Fibroblast of villous mesenchyme (primary cell): ENCODE measurements around the gene ZMYM5. TPM values are rescaled to one million over a fixed set of nuclear protein-coding genes. Genes with fewer than 3 reads are reported as not detected.
"Not testable (repeated sequence)": the region's sequence is repeated elsewhere in the genome, so short reads cannot be mapped to it uniquely, and the experiment has no call there.

Experiments
- DNase-seq: peaks from one replicate; pipeline ENCODE4 v3.0.0-alpha.2; 2010; ENCODE audit warnings: low read depth
- H3K4me3 ChIP-seq: 2 replicates; pipeline ENCODE4 v1.5.1; 2011; ENCODE audit warnings: low read depth, mild to moderate bottlenecking, low read length
- CTCF ChIP-seq: IDR thresholded peaks from 2 replicates; pipeline ENCODE4 v1.5.1; 2012; ENCODE audit warnings: low read depth, mild to moderate bottlenecking, low read length; ENCODE audit not compliant: insufficient read depth
- total RNA-seq: library from RNA; depleted of rRNA; stranded (reverse); fragments of >200 nt; gene quantifications from 2 replicates; pipeline ENCODE4 v1.2.3, GENCODE V29; 2012

The ZMYM5 gene
- total RNA-seq: 13.5 and 24.2 TPM in 2 replicates

- TF ChIP-seq CTCF: no peak
- H3K4me3 ChIP-seq: peak within 1 kb of the TSS; percentile 80
These were observed at the start of gene ZMYM5 for GRCh38 chr13:19863323-19864023. Gene ZMYM5, minus strand, starts transcription at chr13:19863649. Its CDS starts 11,469 bp downstream, at chr13:19852180.

DNA sequence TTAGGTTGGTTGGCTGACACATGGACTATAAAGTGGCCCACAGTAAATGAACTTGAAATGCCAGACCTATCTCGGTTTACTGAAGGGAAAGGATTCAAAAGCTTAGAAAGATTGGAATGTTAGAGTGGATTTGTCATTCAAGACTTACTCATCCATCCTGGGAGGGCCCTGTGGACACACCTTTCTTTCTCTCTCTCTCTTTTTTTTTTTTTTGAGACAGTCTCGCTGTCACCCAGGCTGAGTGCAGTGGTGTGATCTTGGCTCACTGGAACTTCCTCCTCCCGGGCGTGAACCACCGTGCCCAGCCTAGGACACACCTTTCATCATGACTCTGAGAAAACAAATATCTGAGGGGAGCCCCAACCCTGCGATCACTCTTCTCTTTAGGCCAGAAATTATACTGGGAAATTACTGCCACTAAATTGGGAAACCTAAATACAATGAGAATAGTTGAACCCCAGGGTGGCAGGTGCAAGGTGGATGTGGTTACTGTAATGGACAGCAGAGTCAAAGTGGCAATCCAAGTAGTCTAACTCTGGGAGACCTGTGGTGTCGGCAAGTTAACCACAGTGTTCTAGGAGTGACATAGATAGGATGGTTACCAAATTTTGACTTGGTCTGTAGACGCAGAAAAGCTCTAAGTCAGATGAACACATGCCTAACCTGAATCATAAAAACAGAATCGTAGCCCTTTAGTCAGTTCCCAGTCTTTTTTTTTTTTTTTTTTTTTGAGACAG lies 47.1 kb upstream of the ZMYM5 start:
- no peak overlapping the region for H3K4me3 ChIP-seq
- no peak for DNase-seq
- no peak for TF ChIP-seq CTCF

More at GRCh38 chr13:19863323-19864023, at the start of gene ZMYM5:
- peak; percentile 99 for DNase-seq

- TF ChIP-seq CTCF: no peak
- no peak overlapping the region for H3K4me3 ChIP-seq
- no peak for DNase-seq
These were observed 45.0 kb upstream of the ZMYM5 start for GRCh38 chr13:19908350-19908986.

DNA sequence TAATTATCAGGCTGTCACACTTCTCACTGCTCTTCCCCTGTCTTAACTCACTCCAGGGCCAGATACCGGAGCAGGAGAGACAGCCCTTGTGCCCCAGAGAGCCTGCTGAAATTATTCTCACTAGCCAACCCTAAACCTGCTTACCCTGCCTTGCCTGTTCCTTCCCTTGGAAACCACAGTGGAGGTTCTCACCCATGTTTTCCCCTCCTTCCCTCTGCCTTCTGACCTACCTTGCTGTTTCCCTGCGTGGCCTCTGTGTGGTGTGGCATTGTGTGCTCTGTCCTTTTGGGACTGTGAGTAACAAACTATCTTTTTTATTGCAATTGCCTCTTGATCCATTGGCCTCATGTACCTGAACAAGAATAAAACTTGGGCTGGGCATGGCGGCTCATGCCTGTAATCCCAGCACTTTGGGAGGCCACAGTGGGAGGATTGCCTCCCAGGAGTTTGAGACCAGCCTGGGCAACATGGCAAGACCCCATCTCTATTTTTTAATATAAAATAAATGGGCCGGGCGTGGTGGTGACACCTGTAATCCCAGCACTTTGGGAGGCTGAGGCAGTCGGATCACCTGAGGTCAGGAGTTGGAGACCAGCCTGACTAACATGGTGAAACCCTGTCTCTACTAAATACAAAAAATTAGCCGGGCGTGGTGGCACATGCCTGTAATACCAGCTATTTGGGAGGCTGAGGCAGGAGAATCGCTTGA lies 42.2 kb upstream of the ZMYM5 start:
- H3K4me3 ChIP-seq, DNase-seq: not testable (repeated sequence)

DNA sequence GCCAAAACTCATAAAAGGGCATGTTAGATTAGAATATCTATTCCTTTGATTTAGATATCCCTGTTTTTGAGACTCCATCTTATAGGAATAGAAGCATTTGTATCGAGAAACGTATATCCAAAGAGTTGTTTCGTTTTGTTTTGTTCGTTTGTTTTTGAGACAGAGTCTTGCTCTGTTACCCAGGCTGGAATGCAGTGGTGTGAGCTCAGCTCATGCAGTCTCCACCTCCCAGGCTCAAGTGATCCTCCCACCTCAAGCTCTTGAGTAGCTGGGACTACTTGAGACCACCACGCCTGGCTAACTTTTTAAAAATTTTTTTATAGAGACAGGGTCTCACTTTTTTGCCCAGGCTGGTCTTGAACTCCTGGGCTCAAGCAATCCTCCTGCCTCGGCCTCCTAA lies 26.6 kb upstream of the ZMYM5 start:
- no peak for DNase-seq
- TF ChIP-seq CTCF: no peak
- no peak overlapping the region for H3K4me3 ChIP-seq

- DNase-seq: peak; percentile 30
- H3K4me3 ChIP-seq: no peak overlapping the region
- peak; percentile 20 for TF ChIP-seq CTCF
These were observed 25.4 kb upstream of the ZMYM5 start for GRCh38 chr13:19888799-19889198.
